HUES64 (cell line): Measurements from ENCODE around the gene TPH2.

ENCODE experiments used
- H3K27ac ChIP-seq: 2 replicates; pipeline ENCODE4 v1.7.0; 2013; ENCODE audit warnings: low read depth, low read length, inconsistent platforms
- H3K27me3 ChIP-seq: 2 replicates; pipeline ENCODE4 v1.6.1; 2013; ENCODE audit warnings: mild to moderate bottlenecking, low read length; ENCODE audit not compliant: insufficient read depth
- H3K36me3 ChIP-seq: 2 replicates; pipeline ENCODE4 v1.6.1; 2013; ENCODE audit warnings: mild to moderate bottlenecking, low read length; ENCODE audit not compliant: insufficient read depth
- H3K4me1 ChIP-seq: 2 replicates; pipeline ENCODE4 v1.6.1; 2013; ENCODE audit warnings: mild to moderate bottlenecking, low read length, moderate library complexity; ENCODE audit not compliant: insufficient read depth
- H3K4me3 ChIP-seq: 2 replicates; pipeline ENCODE4 v1.5.1; 2013; ENCODE audit warnings: mild to moderate bottlenecking, low read length, moderate library complexity
- H3K9ac ChIP-seq: 2 replicates; pipeline ENCODE4 v1.6.1; 2013; ENCODE audit warnings: mild to moderate bottlenecking, low read depth, low read length
- H3K9me3 ChIP-seq: 2 replicates; pipeline ENCODE4 v1.6.1; 2013; ENCODE audit warnings: low read depth, low read length; ENCODE audit not compliant: insufficient read depth
- WGBS: fragments of 150-250, 120-280 bp; methylation state at CpG from one replicate; pipeline ENCODE4 v1.1.7; 2013; ENCODE audit warnings: missing lambda C conversion rate; 5-methylcytosine and 5-hydroxymethylcytosine counted together

Gene TPH2

GRCh38 chr12:72030277-72030676 lies 91.6 kb downstream of the TPH2 start:
- WGBS: 100% methylated on average over 2 of the region's 2 CpGs
- H3K27ac ChIP-seq: no peak overlapping the region
- H3K9ac ChIP-seq: no peak overlapping the region

GRCh38 chr12:72031066-72031465 lies 92.4 kb downstream of the TPH2 start:
- H3K27ac ChIP-seq: no peak overlapping the region
- no peaks in the 10 kb centered on the region for H3K9me3 ChIP-seq
- H3K36me3 ChIP-seq: no peaks in the 10 kb centered on the region
- H3K27me3 ChIP-seq: no peaks in the 10 kb centered on the region
- 93% methylated on average over 3 of the region's 3 CpGs for WGBS
- no peaks in the 10 kb centered on the region for H3K4me1 ChIP-seq
- no peak overlapping the region for H3K9ac ChIP-seq
- H3K4me3 ChIP-seq: no peak overlapping the region

More at GRCh38 chr12:72030277-72030676, 91.6 kb downstream of the TPH2 start:
- Histone ChIP-seq H3K27me3 (no peaks in the 10 kb centered on the region), H3K4me3 (no peak overlapping the region), H3K4me1 (no peaks in the 10 kb centered on the region), H3K36me3 (no peaks in the 10 kb centered on the region), H3K9me3 (no peaks in the 10 kb centered on the region)

GRCh38 chr12:72033991-72034390 lies 95.3 kb downstream of the TPH2 start:
- Histone ChIP-seq H3K4me3 (no peak overlapping the region), H3K4me1 (peaks cover 4% of the 10 kb centered on the region; the same call in 1 of the 2 replicates), H3K27ac (no peak overlapping the region), H3K36me3 (no peaks in the 10 kb centered on the region), H3K9me3 (peaks cover 3% of the 10 kb centered on the region; the same call in 1 of the 2 replicates), H3K27me3 (no peaks in the 10 kb centered on the region), H3K9ac (no peak overlapping the region)
- 94% methylated on average over 2 of the region's 2 CpGs for WGBS

- H3K4me3 ChIP-seq: no peak overlapping the region
- 69% methylated on average over 5 of the region's 5 CpGs for WGBS
Measured at GRCh38 chr12:72035625-72036024, 97.0 kb downstream of the TPH2 start.

GRCh38 chr12:72036393-72036792 lies 97.7 kb downstream of the TPH2 start:
- Histone ChIP-seq H3K36me3 (no peaks in the 10 kb centered on the region), H3K9ac (no peak overlapping the region), H3K9me3 (peaks cover 15% of the 10 kb centered on the region), H3K4me3 (no peak overlapping the region), H3K27ac (no peak overlapping the region), H3K27me3 (no peaks in the 10 kb centered on the region), H3K4me1 (peaks cover 4% of the 10 kb centered on the region; the same call in 1 of the 2 replicates)
- WGBS: 100% methylated on average over 1 of the region's 1 CpG

More at GRCh38 chr12:72035625-72036024, 97.0 kb downstream of the TPH2 start:
- Histone ChIP-seq H3K9me3 (peaks cover 15% of the 10 kb centered on the region), H3K4me1 (peaks cover 4% of the 10 kb centered on the region; the same call in 1 of the 2 replicates), H3K27me3 (no peaks in the 10 kb centered on the region), H3K9ac (no peak overlapping the region), H3K36me3 (no peaks in the 10 kb centered on the region), H3K27ac (no peak overlapping the region)

GRCh38 chr12:72037006-72037795 lies 98.6 kb downstream of the TPH2 start:
- Histone ChIP-seq H3K4me3 (no peak overlapping the region), H3K27ac (no peak overlapping the region), H3K9me3 (peaks cover 15% of the 10 kb centered on the region), H3K9ac (no peak overlapping the region), H3K36me3 (no peaks in the 10 kb centered on the region), H3K4me1 (peaks cover 4% of the 10 kb centered on the region; the same call in 1 of the 2 replicates), H3K27me3 (no peaks in the 10 kb centered on the region)
- WGBS: 88% methylated on average over 5 of the region's 5 CpGs

GRCh38 chr12:72041811-72042210 lies 103.2 kb downstream of the TPH2 start:
- Histone ChIP-seq H3K27me3 (no peaks in the 10 kb centered on the region), H3K36me3 (no peaks in the 10 kb centered on the region), H3K4me1 (peaks cover 4% of the 10 kb centered on the region; the same call in 1 of the 2 replicates), H3K9ac (no peak overlapping the region), H3K9me3 (peaks cover 15% of the 10 kb centered on the region), H3K4me3 (no peak overlapping the region), H3K27ac (no peak overlapping the region)
- 91% methylated on average over 2 of the region's 2 CpGs for WGBS

GRCh38 chr12:72053604-72054003 lies 115.0 kb downstream of the TPH2 start:
- Histone ChIP-seq H3K9me3 (no peaks in the 10 kb centered on the region), H3K4me3 (no peak overlapping the region), H3K36me3 (no peaks in the 10 kb centered on the region), H3K27me3 (no peaks in the 10 kb centered on the region), H3K4me1 (no peaks in the 10 kb centered on the region), H3K27ac (no peak overlapping the region), H3K9ac (no peak overlapping the region)
- WGBS: 92% methylated on average over 2 of the region's 2 CpGs

- Histone ChIP-seq H3K27me3 (no peaks in the 10 kb centered on the region), H3K4me1 (no peaks in the 10 kb centered on the region), H3K9me3 (no peaks in the 10 kb centered on the region), H3K36me3 (no peaks in the 10 kb centered on the region), H3K27ac (no peak overlapping the region), H3K9ac (no peak overlapping the region), H3K4me3 (no peak overlapping the region)
- WGBS: 78% methylated on average over 1 of the region's 2 CpGs
Measured at GRCh38 chr12:72054511-72054910, 115.9 kb downstream of the TPH2 start.

- H3K36me3 ChIP-seq: no peaks in the 10 kb centered on the region
- no peaks in the 10 kb centered on the region for H3K27me3 ChIP-seq
- H3K4me3 ChIP-seq: no peak overlapping the region
- H3K27ac ChIP-seq: no peak overlapping the region
- no peak overlapping the region for H3K9ac ChIP-seq
- WGBS: 85% methylated on average over 4 of the region's 5 CpGs
- H3K4me1 ChIP-seq: no peaks in the 10 kb centered on the region
- H3K9me3 ChIP-seq: no peaks in the 10 kb centered on the region
Measured at GRCh38 chr12:72057330-72057914, 118.8 kb downstream of the TPH2 start.

- H3K27me3 ChIP-seq: no peaks in the 10 kb centered on the region
- 83% methylated on average over 2 of the region's 2 CpGs for WGBS
- H3K9ac ChIP-seq: no peak overlapping the region
- H3K4me3 ChIP-seq: no peak overlapping the region
- H3K36me3 ChIP-seq: no peaks in the 10 kb centered on the region
- no peaks in the 10 kb centered on the region for H3K9me3 ChIP-seq
- H3K27ac ChIP-seq: no peak overlapping the region
- H3K4me1 ChIP-seq: no peaks in the 10 kb centered on the region
Measured at GRCh38 chr12:72063073-72063472, 124.4 kb downstream of the TPH2 start.
